GM06990 (cell line): ENCODE measurements around the gene FOXN1.

Experiments used
- DNase-seq: peaks from one replicate; pipeline ENCODE4 v3.0.0-alpha.2; 2011; ENCODE audit not compliant: insufficient read length; ENCODE audit errors: extremely low read depth
- H3K27me3 ChIP-seq: replicated peaks from 2 replicates; pipeline ENCODE4 v1.6.0; 2011; ENCODE audit warnings: low read length; ENCODE audit not compliant: control insufficient read depth, insufficient read depth
- H3K36me3 ChIP-seq: 2 replicates; pipeline ENCODE4 v1.5.1; 2011; ENCODE audit warnings: low read length; ENCODE audit not compliant: control insufficient read depth, insufficient read depth
- H3K4me3 ChIP-seq: replicated peaks from 2 replicates; pipeline ENCODE4 v1.5.1; 2011; ENCODE audit warnings: low read depth, mild to moderate bottlenecking, control low read depth, low read length
- CTCF ChIP-seq: IDR thresholded peaks from 2 replicates; pipeline ENCODE4 v1.5.1; 2011; ENCODE audit warnings: low read length, control low read depth, mild to moderate bottlenecking, inconsistent platforms; ENCODE audit not compliant: insufficient read depth, poor library complexity, severe bottlenecking

Gene FOXN1

DNA sequence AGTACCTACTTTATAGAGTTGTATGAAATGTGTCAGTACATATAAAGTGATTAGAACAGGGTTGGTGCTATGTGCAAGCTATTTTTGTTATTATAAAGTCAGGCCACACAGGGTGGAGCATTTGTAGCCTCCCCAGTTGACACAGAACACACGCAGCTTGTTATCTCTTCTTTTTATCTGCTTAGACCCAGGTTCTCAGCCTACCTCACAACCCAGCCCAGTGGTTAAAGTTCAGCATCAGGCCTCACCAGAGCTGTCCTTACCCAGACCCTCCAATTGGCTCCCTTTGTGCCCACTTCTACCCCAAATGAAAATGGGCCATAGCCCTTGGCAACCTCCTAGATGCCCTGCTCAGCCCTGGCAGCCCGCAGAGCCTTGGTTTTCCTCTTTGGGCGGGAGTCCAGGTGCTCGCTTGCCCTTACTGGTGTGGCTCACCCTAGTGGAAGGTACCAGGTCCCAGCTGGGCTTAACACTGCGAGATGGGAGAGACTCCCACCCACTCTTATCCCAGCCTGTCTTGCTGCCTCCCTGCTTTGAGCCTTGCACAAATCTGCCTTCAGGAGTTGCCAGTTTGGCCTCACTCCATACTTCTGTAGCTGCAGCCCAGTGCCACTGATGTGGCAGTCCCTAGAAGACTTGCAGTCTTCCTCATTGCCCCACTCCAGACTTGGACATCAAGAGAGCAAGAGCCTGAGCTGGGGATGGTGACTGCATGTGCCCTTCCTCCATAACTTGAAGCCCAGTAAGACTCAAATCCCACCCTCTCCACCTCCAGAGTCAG lies 66.3 kb downstream of the FOXN1 start:
- Histone ChIP-seq H3K4me3 (peak overlapping the region; percentile 96), H3K36me3 (peaks cover 7% of the 10 kb centered on the region), H3K27me3 (no peaks in the 10 kb centered on the region)
- no peak for DNase-seq
- TF ChIP-seq CTCF = no peak

GRCh38 chr17:28573040-28573380 lies 66.9 kb downstream of the FOXN1 start:
- H3K4me3 ChIP-seq = no peak overlapping the region
- H3K27me3 ChIP-seq = no peaks in the 10 kb centered on the region
- peaks cover 7% of the 10 kb centered on the region for H3K36me3 ChIP-seq
- no peak for TF ChIP-seq CTCF
- no peak for DNase-seq

GRCh38 chr17:28573521-28573920 lies 67.4 kb downstream of the FOXN1 start:
- TF ChIP-seq CTCF = no peak
- Histone ChIP-seq H3K4me3 (no peak overlapping the region), H3K27me3 (no peaks in the 10 kb centered on the region), H3K36me3 (peaks cover 11% of the 10 kb centered on the region)
- no peak for DNase-seq

DNA sequence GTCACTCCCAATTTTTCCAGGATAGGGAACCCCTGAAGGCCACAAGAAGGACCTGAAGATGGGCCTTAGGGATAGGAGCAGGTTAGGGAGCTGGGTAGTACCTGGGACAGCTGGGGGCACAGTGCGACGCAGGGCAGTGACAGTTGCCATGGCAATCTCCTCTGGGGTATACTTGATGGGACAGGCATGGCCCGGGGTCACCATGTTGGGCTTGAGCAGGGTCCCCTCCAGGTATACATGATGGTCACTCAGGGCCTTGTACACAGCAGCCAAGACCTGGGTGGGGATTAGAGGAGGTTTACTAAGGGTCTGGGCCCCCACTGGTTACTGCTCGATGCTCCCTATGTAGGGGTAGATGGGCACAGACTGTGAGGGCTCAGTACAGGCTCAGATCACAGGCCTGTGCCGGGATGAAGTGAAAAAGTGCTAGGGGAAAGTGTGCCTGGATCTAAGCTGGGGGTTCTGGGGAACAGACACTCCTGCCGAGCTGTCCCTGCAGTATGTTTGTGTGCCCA lies 67.9 kb downstream of the FOXN1 start:
- no peak for DNase-seq
- no peak for TF ChIP-seq CTCF
- no peak overlapping the region for H3K4me3 ChIP-seq
- H3K36me3 ChIP-seq = peaks cover 16% of the 10 kb centered on the region
- H3K27me3 ChIP-seq = no peaks in the 10 kb centered on the region

DNA sequence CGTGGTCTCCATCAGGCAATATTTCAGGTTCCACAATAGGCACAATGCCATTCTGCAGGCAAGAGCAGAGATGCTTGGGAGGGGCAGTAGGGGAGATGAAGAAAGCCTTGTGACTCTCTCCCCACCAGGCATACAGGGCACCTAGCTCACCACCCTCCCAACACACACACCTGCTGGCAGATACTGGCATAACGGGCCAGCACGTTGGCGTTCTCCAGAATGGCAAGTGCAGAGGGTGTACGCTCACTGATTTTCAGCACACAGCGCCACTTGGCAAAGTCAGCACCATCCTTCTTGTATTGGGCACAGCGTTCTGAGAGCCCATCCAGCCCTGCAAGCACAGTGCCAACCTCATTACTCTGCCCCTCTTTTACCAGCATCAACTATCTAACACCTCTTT lies 68.4 kb downstream of the FOXN1 start:
- DNase-seq = no peak
- TF ChIP-seq CTCF = no peak
- Histone ChIP-seq H3K27me3 (no peaks in the 10 kb centered on the region), H3K4me3 (no peak overlapping the region), H3K36me3 (peaks cover 18% of the 10 kb centered on the region)
